K562 (cell line): Measurements from ENCODE around the gene REM2. TPM values are rescaled to one million over a fixed set of nuclear protein-coding genes. Genes with fewer than 3 reads are reported as not detected.

Experiments used
- C11orf30 ChIP-seq: fragments of 450-650 bp; IDR thresholded peaks from 2 replicates; pipeline ENCODE4 v1.6.1; 2016; ENCODE audit warnings: low read depth, mild to moderate bottlenecking
- CHD2 ChIP-seq: IDR thresholded peaks from 2 replicates; pipeline ENCODE4 v1.6.1; 2011; ENCODE audit warnings: low read depth, low read length
- DACH1 ChIP-seq: fragments of 450-650 bp; IDR thresholded peaks from 2 replicates; pipeline ENCODE4 v1.6.1; 2018; ENCODE audit not compliant: partially characterized antibody
- ETV6 ChIP-seq, 3 experiments: fragments of 150-350 bp in 1 of 3; sonication (generic) in 1 of 3; formaldehyde crosslinking in 1 of 3; IDR thresholded peaks; 2 replicates each; pipeline versions ENCODE4 v1.6.1 to v1.8.0; 2014 to 2022; ENCODE audit warnings: borderline replicate concordance in 2 of 3, low read depth in 2 of 3, antibody characterized with exemption in 1 of 3, low read length in 1 of 3, mild to moderate bottlenecking in 1 of 3, missing genetic modification reagents in 1 of 3
- FOS ChIP-seq: IDR thresholded peaks from 3 replicates; pipeline ENCODE4 v1.6.1; 2011; ENCODE audit not compliant: insufficient read length; ENCODE audit errors: extremely low read depth
- FUS ChIP-seq: fragments of 200-400 bp; formaldehyde crosslinking; optimal IDR thresholded peaks from 2 replicates; pipeline ENCODE3; 2017; ENCODE audit warnings: low read depth, low read length
- HDAC8 ChIP-seq: fragments of 450-650 bp; IDR thresholded peaks from 2 replicates; pipeline ENCODE4 v1.6.1; 2016; ENCODE audit warnings: mild to moderate bottlenecking, missing genetic modification characterization, moderate library complexity, missing compliant biosample characterization
- HMBOX1 ChIP-seq: sonication (generic); IDR thresholded peaks from 2 replicates; pipeline ENCODE4 v1.6.1; 2016
- NCOA1 ChIP-seq: fragments of 450-650 bp; IDR thresholded peaks from 2 replicates; pipeline ENCODE4 v1.6.1; 2016; ENCODE audit warnings: low read depth
- NFRKB ChIP-seq: fragments of 450-650 bp; IDR thresholded peaks from 2 replicates; pipeline ENCODE4 v1.6.1; 2016; ENCODE audit warnings: low read depth
- NFXL1 ChIP-seq: fragments of 450-650 bp; formaldehyde crosslinking; IDR thresholded peaks from 2 replicates; pipeline ENCODE4 v1.4.0; 2021; ENCODE audit warnings: mild to moderate bottlenecking
- PRDM10 ChIP-seq: fragments of 450-650 bp; IDR thresholded peaks from 2 replicates; pipeline ENCODE4 v1.6.1; 2018; ENCODE audit not compliant: partially characterized antibody
- RBM17 ChIP-seq: fragments of 200-400 bp; formaldehyde crosslinking; IDR thresholded peaks from 2 replicates; pipeline ENCODE4 v1.6.1; 2017; ENCODE audit warnings: low read depth, mild to moderate bottlenecking, low read length, borderline replicate concordance
- SIN3A ChIP-seq, 2 experiments: fragments of 150-350 bp in 1 of 2; IDR thresholded peaks; 2 replicates each; pipeline ENCODE4 v1.6.1; 2011 to 2016; ENCODE audit warnings: borderline replicate concordance in 2 of 2, low read depth in 2 of 2, low read length in 2 of 2, mild to moderate bottlenecking in 2 of 2, moderate library complexity in 2 of 2; ENCODE audit not compliant: control insufficient read depth in 1 of 2
- polyA plus RNA-seq, 8 experiments: library from polyadenylated mRNA; depleted of rRNA in 4 of 8; stranded (reverse) in 5 of 8; unstranded in 3 of 8; fragments of >200 nt; fragmentation: Nextera tagmentation in 2 of 8; fragmentation: Illumina TruSeq in 1 of 8; extraction: Ambion mirVana in 2 of 8; extraction: Trizol in 1 of 8; gene quantifications; 2 replicates each; pipeline versions ENCODE4 v1.2.1 to v1.2.3, GENCODE V29; 2011 to 2014; ENCODE audit warnings: inconsistent platforms in 1 of 8, missing spikeins in 1 of 8
- total RNA-seq, 7 experiments: library from RNA; depleted of rRNA in 6 of 7; stranded (reverse); fragments of >200 nt in 6 of 7; fragmentation: Illumina TruSeq in 2 of 7; extraction: Trizol in 2 of 7; gene quantifications; 2 replicates each; pipeline versions ENCODE4 v1.2.1 to v1.2.3, GENCODE V29; 2011 to 2021; ENCODE audit warnings: low replicate concordance in 1 of 7
- TF ChIP-seq, protein P1 (sequence below): fragments of 250-450 bp; sonication (Bioruptor Pico); IDR thresholded peaks from 2 replicates; pipeline ENCODE4 v1.4.0; 2020

The REM2 gene
- total and polyA plus RNA-seq, 9 of the 15 experiments (the other 6 are each of a cell fraction or from before 2014, with no cell fraction given), result 0.18 to 1.0 (median 0.38) TPM

DNA sequence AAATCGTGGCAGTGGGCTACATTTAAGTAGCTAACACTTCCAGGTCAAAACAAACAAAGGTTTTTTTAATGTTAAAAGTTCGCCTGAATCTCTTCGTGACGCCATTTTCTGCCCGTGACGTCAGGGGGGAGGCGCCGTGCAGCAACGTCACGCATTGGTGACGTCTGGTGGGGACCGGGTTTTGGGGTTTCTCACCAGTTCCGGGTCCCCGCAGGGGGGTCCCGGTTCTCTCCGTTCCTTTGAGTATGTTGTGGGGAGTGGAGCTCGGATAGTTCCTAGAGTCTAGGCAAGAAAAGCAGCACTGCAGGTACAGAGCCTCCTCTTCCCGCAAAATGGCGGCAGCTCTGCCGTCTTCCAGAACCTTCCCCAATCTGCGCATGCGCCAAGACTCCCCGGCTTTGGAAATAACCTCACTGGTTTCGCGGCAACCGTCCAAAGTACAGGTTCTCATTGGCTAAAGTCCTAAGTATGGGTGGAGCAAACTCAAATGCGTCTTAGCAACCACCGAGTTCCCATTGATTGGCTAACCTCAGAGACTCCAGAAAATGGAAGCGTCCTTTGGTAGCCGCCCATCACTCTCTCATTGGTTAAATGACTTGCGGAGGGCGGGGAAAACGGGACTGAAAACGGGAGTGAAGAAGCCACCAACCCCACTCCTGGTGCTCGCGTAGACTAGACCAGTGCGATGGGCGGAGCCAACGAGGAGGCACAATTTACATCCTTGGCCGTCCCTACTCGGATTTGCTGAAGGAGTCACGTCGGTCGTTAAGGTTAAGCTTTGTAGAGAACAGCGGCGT, 36.0 kb downstream of the REM2 start, which contains the start of gene RBM23 (continued):
- TF ChIP-seq, protein P1, sequence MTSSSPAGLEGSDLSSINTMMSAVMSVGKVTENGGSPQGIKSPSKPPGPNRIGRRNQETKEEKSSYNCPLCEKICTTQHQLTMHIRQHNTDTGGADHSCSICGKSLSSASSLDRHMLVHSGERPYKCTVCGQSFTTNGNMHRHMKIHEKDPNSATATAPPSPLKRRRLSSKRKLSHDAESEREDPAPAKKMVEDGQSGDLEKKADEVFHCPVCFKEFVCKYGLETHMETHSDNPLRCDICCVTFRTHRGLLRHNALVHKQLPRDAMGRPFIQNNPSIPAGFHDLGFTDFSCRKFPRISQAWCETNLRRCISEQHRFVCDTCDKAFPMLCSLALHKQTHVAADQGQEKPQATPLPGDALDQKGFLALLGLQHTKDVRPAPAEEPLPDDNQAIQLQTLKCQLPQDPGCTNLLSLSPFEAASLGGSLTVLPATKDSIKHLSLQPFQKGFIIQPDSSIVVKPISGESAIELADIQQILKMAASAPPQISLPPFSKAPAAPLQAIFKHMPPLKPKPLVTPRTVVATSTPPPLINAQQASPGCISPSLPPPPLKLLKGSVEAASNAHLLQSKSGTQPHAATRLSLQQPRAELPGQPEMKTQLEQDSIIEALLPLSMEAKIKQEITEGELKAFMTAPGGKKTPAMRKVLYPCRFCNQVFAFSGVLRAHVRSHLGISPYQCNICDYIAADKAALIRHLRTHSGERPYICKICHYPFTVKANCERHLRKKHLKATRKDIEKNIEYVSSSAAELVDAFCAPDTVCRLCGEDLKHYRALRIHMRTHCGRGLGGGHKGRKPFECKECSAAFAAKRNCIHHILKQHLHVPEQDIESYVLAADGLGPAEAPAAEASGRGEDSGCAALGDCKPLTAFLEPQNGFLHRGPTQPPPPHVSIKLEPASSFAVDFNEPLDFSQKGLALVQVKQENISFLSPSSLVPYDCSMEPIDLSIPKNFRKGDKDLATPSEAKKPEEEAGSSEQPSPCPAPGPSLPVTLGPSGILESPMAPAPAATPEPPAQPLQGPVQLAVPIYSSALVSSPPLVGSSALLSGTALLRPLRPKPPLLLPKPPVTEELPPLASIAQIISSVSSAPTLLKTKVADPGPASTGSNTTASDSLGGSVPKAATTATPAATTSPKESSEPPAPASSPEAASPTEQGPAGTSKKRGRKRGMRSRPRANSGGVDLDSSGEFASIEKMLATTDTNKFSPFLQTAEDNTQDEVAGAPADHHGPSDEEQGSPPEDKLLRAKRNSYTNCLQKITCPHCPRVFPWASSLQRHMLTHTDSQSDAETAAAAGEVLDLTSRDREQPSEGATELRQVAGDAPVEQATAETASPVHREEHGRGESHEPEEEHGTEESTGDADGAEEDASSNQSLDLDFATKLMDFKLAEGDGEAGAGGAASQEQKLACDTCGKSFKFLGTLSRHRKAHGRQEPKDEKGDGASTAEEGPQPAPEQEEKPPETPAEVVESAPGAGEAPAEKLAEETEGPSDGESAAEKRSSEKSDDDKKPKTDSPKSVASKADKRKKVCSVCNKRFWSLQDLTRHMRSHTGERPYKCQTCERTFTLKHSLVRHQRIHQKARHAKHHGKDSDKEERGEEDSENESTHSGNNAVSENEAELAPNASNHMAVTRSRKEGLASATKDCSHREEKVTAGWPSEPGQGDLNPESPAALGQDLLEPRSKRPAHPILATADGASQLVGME, result no peak
- TF ChIP-seq CHD2 (no peak), PRDM10 (peak; percentile 96), RBM17 (no peak), SIN3A (IDR thresholded peaks at IDR 0.05; ENCODE audit: borderline replicate concordance in 2 of 2, control insufficient read depth in 1 of 2, low read depth in 2 of 2, low read length in 2 of 2) (peak in 1 of 2 experiments; percentile 24; a peak in 1 of 4 replicates), NCOA1 (peak; percentile 99), DACH1 (no peak), C11orf30 (peak; percentile 84), NFRKB (peak; percentile 96), HMBOX1 (no peak), HDAC8 (no peak), ETV6 (IDR thresholded peaks at IDR 0.05; ENCODE audit: borderline replicate concordance in 1 of 2, low read depth in 2 of 2, low read length in 1 of 2) (no peak), ETV6 (CRISPR knock-in tag; IDR thresholded peaks at IDR 0.05; ENCODE audit: borderline replicate concordance) (no peak), FUS (no peak), NFXL1 (CRISPR knock-in tag) (no peak), FOS (peak; percentile 73)
